Fibroblast of lung (primary cell): ENCODE data around the gene MAPKAP1.

ENCODE experiments used
- EZH2 ChIP-seq: IDR thresholded peaks from 2 replicates; pipeline ENCODE4 v1.5.1; 2012; ENCODE audit warnings: low read length, control low read depth, mild to moderate bottlenecking; ENCODE audit errors: missing control alignments
- TF ChIP-seq, protein P1 (sequence below), 2 donors: IDR thresholded peaks in 1 of 2; conservative IDR thresholded peaks in 1 of 2; 1 replicate in 1 of 2; 2 replicates in 1 of 2; pipeline ENCODE4 v1.5.1; 2011 to 2012; ENCODE audit warnings: low read length in 2 of 2, control low read depth in 1 of 2, inconsistent platforms in 1 of 2, low read depth in 1 of 2, mild to moderate bottlenecking in 1 of 2

DNA sequence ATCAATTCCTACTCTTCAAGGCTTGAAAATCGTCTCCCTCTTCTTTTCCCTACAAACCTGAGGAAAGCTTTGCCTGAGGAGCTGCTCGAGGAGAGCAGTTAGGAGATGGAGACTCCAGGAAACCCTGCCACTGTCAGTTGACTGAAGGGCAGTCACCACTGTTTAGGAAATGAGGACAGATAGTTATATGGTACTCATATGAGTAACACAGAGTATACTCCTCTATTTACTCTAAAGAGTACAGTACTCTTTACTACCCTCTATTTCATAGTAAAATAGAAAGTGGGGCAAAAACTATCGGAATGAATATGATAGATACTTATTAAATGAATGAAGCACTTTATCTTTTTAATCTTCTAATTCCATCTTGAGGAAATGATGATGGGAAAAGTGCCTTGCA, 115.8 kb downstream of the MAPKAP1 start:
- TF ChIP-seq, protein P1, sequence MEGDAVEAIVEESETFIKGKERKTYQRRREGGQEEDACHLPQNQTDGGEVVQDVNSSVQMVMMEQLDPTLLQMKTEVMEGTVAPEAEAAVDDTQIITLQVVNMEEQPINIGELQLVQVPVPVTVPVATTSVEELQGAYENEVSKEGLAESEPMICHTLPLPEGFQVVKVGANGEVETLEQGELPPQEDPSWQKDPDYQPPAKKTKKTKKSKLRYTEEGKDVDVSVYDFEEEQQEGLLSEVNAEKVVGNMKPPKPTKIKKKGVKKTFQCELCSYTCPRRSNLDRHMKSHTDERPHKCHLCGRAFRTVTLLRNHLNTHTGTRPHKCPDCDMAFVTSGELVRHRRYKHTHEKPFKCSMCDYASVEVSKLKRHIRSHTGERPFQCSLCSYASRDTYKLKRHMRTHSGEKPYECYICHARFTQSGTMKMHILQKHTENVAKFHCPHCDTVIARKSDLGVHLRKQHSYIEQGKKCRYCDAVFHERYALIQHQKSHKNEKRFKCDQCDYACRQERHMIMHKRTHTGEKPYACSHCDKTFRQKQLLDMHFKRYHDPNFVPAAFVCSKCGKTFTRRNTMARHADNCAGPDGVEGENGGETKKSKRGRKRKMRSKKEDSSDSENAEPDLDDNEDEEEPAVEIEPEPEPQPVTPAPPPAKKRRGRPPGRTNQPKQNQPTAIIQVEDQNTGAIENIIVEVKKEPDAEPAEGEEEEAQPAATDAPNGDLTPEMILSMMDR (conservative IDR thresholded peaks at IDR 0.05 in 1 of 2, IDR thresholded peaks at IDR 0.05 in 1 of 2; ENCODE audit: low read depth in 1 of 2, low read length in 2 of 2) = no peak
- no peak for TF ChIP-seq EZH2
